ENCODE measurements around the gene PLCL2. TPM values are rescaled to one million over a fixed set of nuclear protein-coding genes. Genes with fewer than 3 reads are reported as not detected.

Gene PLCL2
- total RNA-seq, 1 experiment from 2014 or later, result 0.92 TPM

DNA sequence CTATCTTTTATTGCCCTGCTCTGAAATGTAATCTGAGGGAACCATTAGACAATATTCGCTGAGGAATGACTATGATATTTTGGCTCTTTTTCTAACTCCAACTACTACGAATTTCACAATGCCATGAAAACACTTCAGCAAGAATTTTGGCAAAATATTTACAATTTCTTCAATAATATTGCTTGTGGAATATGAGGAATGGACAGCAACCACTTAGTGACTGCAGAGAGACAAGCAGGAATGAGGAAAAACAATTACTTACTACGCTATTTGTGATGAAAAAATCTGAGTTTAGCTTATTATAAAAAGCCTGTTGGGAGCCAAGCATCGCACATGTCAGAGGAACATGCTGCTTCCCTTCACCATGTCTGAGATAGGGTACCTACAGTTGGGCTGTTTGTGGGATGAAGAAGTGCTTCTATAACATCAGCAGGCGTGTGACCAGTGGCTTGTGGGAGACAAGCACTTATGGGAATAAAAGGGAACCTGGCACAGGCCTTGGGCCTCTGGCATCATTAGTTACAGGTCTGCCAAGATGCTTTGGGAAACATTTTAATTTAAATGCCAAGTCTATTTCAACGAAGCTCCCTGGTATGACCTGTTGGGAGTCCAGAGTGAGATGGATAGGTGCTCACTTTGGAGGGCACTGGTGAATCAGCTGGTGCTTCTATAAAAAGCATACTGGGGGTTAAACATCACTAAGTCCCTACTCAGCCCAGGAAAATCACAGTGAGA, 2.7 kb upstream of the PLCL2 start:
- Histone ChIP-seq H3K27ac (ENCODE audit: low read depth, low read length, poor library complexity, severe bottlenecking) (no peak overlapping the region), H3K36me3 (ENCODE audit: insufficient read depth, low read length, poor library complexity, severe bottlenecking) (no peaks in the 10 kb centered on the region), H3K27me3 (replicated peaks; ENCODE audit: insufficient read depth, low read depth, low read length, poor library complexity) (peaks cover 20% of the 10 kb centered on the region), H3K4me3 (ENCODE audit: low read depth, low read length, poor library complexity, severe bottlenecking) (no peak overlapping the region), H3K4me1 (ENCODE audit: insufficient read depth, low read length, poor library complexity, severe bottlenecking) (no peaks in the 10 kb centered on the region), H3K9me3 (ENCODE audit: low read depth, low read length, poor library complexity, severe bottlenecking) (no peaks in the 10 kb centered on the region)
- no TSS peak for BruUV-seq (replicated peaks)
- no peak for TF ChIP-seq EZH2 (IDR thresholded peaks at IDR 0.05; ENCODE audit: borderline replicate concordance, low read depth, low read length, poor library complexity, severe bottlenecking)
- TF ChIP-seq, protein P1, sequence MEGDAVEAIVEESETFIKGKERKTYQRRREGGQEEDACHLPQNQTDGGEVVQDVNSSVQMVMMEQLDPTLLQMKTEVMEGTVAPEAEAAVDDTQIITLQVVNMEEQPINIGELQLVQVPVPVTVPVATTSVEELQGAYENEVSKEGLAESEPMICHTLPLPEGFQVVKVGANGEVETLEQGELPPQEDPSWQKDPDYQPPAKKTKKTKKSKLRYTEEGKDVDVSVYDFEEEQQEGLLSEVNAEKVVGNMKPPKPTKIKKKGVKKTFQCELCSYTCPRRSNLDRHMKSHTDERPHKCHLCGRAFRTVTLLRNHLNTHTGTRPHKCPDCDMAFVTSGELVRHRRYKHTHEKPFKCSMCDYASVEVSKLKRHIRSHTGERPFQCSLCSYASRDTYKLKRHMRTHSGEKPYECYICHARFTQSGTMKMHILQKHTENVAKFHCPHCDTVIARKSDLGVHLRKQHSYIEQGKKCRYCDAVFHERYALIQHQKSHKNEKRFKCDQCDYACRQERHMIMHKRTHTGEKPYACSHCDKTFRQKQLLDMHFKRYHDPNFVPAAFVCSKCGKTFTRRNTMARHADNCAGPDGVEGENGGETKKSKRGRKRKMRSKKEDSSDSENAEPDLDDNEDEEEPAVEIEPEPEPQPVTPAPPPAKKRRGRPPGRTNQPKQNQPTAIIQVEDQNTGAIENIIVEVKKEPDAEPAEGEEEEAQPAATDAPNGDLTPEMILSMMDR (conservative IDR thresholded peaks at IDR 0.05; ENCODE audit: low read depth, low read length), result no peak
- no peak for DNase-seq (ENCODE audit: low spot score)
- intact Hi-C loops (cut with micrococcal nuclease; ENCODE audit: unreplicated experiment), result loop anchor here (10.0 kb wide), 1 partner anchor 353 kb away; no protein-coding TSS in a partner anchor
- ChIA-PET CTCF (no interaction called here), POLR2A (ENCODE audit: low non-redundant PET) (no interaction called here)

DNA sequence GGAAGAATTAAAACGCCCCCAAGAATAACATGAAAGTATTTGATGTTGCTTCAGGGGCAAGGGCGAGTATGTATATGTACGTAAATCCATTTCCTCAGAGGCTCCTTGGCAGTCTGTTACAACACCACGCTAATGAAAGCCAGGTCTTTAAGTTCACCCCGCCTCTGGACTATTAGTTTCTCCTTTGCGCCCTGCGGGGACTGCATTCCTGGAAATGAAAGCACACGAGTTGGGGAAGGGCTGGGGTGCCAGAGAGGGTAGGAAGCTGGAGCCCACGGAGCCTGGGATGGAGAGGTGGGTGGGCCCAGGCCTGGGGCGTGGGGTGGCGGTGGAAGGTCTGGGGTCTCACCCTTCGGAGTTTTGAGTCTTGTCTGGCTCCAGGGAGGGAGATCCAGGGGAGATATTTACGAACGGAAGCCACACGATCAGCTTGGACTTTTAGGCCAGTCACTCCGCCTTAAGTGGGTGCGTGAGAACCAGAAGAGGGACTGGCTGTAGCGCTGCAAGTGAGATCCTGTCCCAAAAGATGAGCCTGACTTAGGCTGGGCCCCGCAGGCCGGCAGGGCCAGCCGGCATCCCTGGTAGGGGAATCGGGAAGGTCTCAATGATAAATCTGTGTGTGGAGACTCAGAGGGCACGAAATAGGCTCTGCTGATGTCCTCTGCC, 1.6 kb upstream of the PLCL2 start:
- intact Hi-C loops (cut with micrococcal nuclease; ENCODE audit: unreplicated experiment), result loop anchor here (10.0 kb wide), 1 partner anchor 352 kb away; no protein-coding TSS in a partner anchor
- TF ChIP-seq EZH2 (IDR thresholded peaks at IDR 0.05; ENCODE audit: borderline replicate concordance, low read depth, low read length, poor library complexity, severe bottlenecking), result no peak
- TF ChIP-seq, protein P1 (conservative IDR thresholded peaks at IDR 0.05; ENCODE audit: low read depth, low read length), result no peak
- Histone ChIP-seq H3K4me1 (ENCODE audit: insufficient read depth, low read length, poor library complexity, severe bottlenecking) (no peaks in the 10 kb centered on the region), H3K9me3 (ENCODE audit: low read depth, low read length, poor library complexity, severe bottlenecking) (no peaks in the 10 kb centered on the region), H3K27ac (ENCODE audit: low read depth, low read length, poor library complexity, severe bottlenecking) (no peak overlapping the region), H3K27me3 (replicated peaks; ENCODE audit: insufficient read depth, low read depth, low read length, poor library complexity) (peaks cover 31% of the 10 kb centered on the region), H3K36me3 (ENCODE audit: insufficient read depth, low read length, poor library complexity, severe bottlenecking) (no peaks in the 10 kb centered on the region), H3K4me3 (ENCODE audit: low read depth, low read length, poor library complexity, severe bottlenecking) (no peak overlapping the region)
- POLR2A ChIA-PET (ENCODE audit: low non-redundant PET), result no interaction called here
- CTCF ChIA-PET, result interaction anchor here (0.6 kb wide), 2 partner anchors 153 to 746 kb away, joined by 3 to 12 read pairs; no protein-coding TSS in a partner anchor
- no TSS peak for BruUV-seq (replicated peaks)
- no peak for DNase-seq (ENCODE audit: low spot score)

DNA sequence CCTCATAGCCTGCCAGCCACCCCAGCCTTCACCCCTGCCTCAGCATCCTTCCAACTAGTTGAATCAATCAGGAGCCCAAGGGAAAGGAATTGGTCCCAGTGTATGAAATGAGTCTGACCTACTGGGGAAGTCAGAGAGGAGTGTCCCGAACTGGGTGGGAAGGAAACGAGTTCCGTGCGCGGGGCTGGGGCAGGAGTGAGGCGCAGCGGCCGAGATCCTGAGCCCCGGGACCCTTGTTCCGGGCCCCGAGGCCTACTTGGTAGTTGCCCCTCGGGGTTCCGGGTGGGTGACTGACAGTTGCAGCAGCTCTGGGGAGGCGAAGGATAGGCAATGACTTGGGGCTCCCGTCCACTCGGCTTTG, 1.1 kb upstream of the PLCL2 start:
- Histone ChIP-seq H3K4me1 (ENCODE audit: insufficient read depth, low read length, poor library complexity, severe bottlenecking) (no peaks in the 10 kb centered on the region), H3K27ac (ENCODE audit: low read depth, low read length, poor library complexity, severe bottlenecking) (no peak overlapping the region), H3K27me3 (replicated peaks; ENCODE audit: insufficient read depth, low read depth, low read length, poor library complexity) (peaks cover 34% of the 10 kb centered on the region), H3K36me3 (ENCODE audit: insufficient read depth, low read length, poor library complexity, severe bottlenecking) (no peaks in the 10 kb centered on the region), H3K9me3 (ENCODE audit: low read depth, low read length, poor library complexity, severe bottlenecking) (no peaks in the 10 kb centered on the region), H3K4me3 (ENCODE audit: low read depth, low read length, poor library complexity, severe bottlenecking) (peak overlapping the region; percentile 53)
- DNase-seq (ENCODE audit: low spot score), result no peak
- BruUV-seq (replicated peaks), result no TSS peak
- TF ChIP-seq, protein P1 (conservative IDR thresholded peaks at IDR 0.05; ENCODE audit: low read depth, low read length), result no peak
- no peak for TF ChIP-seq EZH2 (IDR thresholded peaks at IDR 0.05; ENCODE audit: borderline replicate concordance, low read depth, low read length, poor library complexity, severe bottlenecking)
- CTCF ChIA-PET, result interaction anchor here (0.6 to 0.9 kb wide), 3 partner anchors 152 to 958 kb away, joined by 3 to 12 read pairs (median 3); no protein-coding TSS in a partner anchor
- intact Hi-C loops (cut with micrococcal nuclease; ENCODE audit: unreplicated experiment), result loop anchor here (10.0 kb wide), 1 partner anchor 351 kb away; no protein-coding TSS in a partner anchor
- POLR2A ChIA-PET (ENCODE audit: low non-redundant PET), result no interaction called here
